Measurements from ENCODE around the gene ANKRD23. TPM values are rescaled to one million over a fixed set of nuclear protein-coding genes. Genes with fewer than 3 reads are reported as not detected.

Gene ANKRD23
- total RNA-seq, 2 donors from 2014 or later = 7.4 to 12.9 TPM

DNA sequence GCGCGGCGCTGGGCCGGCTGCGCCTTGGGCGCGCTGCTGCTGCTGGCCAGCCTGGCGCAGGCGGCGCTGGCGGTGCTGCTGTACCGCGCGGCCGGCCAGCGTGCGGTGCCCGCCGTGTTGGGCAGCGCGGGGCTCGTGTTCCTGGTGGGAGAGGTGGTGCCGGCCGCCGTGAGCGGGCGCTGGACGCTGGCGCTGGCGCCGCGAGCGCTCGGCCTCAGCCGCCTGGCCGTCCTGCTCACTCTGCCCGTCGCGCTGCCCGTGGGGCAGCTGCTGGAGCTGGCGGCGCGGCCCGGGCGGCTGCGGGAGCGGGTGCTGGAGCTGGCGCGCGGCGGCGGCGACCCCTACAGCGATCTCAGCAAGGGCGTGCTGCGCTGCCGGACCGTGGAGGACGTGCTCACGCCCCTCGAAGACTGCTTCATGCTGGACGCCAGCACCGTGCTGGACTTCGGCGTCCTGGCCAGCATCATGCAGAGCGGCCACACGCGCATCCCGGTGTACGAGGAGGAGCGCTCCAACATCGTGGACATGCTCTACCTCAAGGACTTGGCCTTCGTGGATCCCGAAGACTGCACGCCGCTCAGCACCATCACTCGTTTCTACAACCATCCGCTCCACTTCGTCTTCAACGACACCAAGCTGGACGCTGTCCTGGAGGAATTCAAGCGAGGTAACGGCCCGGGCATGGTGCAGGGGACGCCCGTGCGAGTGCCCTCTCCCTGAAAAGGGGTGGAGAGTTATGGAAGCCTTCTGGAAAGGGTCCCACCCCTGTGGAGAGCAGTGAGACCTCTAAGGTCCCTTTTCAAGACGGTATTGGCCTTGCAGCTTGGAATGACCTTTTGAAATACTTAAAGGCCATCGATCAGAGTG, 26.8 kb downstream of the ANKRD23 start:
- H3K27ac Mint-ChIP-seq = peak overlapping the region in 1 of 2 donors; percentile 41
- peaks cover 46 to 49% of the 10 kb centered on the region in 2 donors for H3K4me1 Mint-ChIP-seq (ENCODE audit: low read depth in 2 of 2)
- no peaks in the 10 kb centered on the region for H3K27me3 Mint-ChIP-seq
- no peaks in the 10 kb centered on the region for H3K9me3 Mint-ChIP-seq
- H3K4me3 Mint-ChIP-seq = peak overlapping the region; percentile 85
- ATAC-seq (no peak), DNase-seq (ENCODE audit: low spot score) (no peak)
- H3K36me3 Mint-ChIP-seq = peaks cover 4% of the 10 kb centered on the region

DNA sequence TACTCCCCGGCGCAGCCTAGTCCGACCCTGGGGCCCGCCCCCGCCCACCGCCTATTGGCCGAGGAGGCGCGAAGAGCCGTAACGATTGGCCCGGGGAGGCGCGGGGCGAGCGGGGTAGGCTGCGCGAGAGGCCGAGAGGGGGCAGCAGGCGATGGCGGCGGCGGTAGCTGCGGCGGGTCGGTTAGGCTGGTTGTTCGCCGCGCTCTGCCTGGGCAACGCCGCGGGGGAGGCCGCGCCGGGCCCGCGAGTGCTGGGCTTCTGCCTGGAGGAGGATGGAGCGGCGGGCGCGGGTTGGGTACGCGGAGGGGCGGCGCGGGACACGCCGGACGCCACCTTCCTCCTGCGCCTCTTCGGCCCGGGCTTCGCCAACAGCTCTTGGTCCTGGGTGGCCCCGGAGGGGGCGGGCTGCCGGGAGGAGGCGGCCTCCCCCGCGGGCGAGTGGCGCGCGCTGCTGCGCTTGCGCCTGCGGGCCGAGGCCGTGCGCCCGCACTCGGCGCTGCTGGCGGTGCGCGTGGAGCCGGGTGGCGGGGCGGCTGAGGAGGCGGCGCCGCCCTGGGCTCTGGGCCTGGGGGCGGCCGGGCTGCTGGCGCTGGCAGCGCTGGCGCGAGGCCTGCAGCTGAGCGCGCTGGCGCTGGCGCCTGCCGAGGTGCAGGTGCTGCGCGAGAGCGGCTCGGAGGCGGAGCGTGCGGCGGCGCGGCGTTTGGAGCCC, 27.5 kb downstream of the ANKRD23 start, which contains the start of gene CNNM3:
CNNM3 (plus strand) TSS at position 142 of the 709 bp plus-strand sequence; CDS start at position 152, 10 bp downstream.
- Mint-ChIP-seq H3K36me3 (peaks cover 4% of the 10 kb centered on the region), H3K4me1 (ENCODE audit: low read depth in 2 of 2) (peaks cover 44 to 46% of the 10 kb centered on the region in 2 donors)

GRCh38 chr2:96815326-96816126, 28.3 kb downstream of the ANKRD23 start:
- no peaks in the 10 kb centered on the region for H3K9me3 Mint-ChIP-seq
- H3K27me3 Mint-ChIP-seq = no peaks in the 10 kb centered on the region
- H3K4me1 Mint-ChIP-seq (ENCODE audit: low read depth in 2 of 2) = peaks cover 39 to 40% of the 10 kb centered on the region in 2 donors
- DNase-seq (ENCODE audit: low spot score) (no peak), ATAC-seq (no peak)
- H3K4me3 Mint-ChIP-seq = peak overlapping the region; percentile 90
- H3K36me3 Mint-ChIP-seq = peaks cover 4% of the 10 kb centered on the region
- peak overlapping the region; percentile 33 to 73 for H3K27ac Mint-ChIP-seq

More for the DNA sequence above, 27.5 kb downstream of the ANKRD23 start, which contains the start of gene CNNM3:
- H3K9me3 Mint-ChIP-seq = no peaks in the 10 kb centered on the region
- H3K27me3 Mint-ChIP-seq = no peaks in the 10 kb centered on the region
- DNase-seq (ENCODE audit: low spot score) = peak; percentile 99
- H3K27ac Mint-ChIP-seq = peak within 1 kb of the TSS; percentile 33 to 73
- ATAC-seq = peak; percentile 96
- peak within 1 kb of the TSS; percentile 90 for H3K4me3 Mint-ChIP-seq

- no peak overlapping the region for H3K4me3 Mint-ChIP-seq
- DNase-seq (ENCODE audit: low spot score) = no peak
- H3K27me3 Mint-ChIP-seq = no peaks in the 10 kb centered on the region
- peaks cover 21 to 23% of the 10 kb centered on the region in 2 donors for H3K4me1 Mint-ChIP-seq (ENCODE audit: low read depth in 2 of 2)
- H3K27ac Mint-ChIP-seq = no peak overlapping the region
- no peaks in the 10 kb centered on the region for H3K9me3 Mint-ChIP-seq
- ATAC-seq = no peak
- peaks cover 4% of the 10 kb centered on the region for H3K36me3 Mint-ChIP-seq
Measured at GRCh38 chr2:96813656-96814055, 30.2 kb downstream of the ANKRD23 start.

DNA sequence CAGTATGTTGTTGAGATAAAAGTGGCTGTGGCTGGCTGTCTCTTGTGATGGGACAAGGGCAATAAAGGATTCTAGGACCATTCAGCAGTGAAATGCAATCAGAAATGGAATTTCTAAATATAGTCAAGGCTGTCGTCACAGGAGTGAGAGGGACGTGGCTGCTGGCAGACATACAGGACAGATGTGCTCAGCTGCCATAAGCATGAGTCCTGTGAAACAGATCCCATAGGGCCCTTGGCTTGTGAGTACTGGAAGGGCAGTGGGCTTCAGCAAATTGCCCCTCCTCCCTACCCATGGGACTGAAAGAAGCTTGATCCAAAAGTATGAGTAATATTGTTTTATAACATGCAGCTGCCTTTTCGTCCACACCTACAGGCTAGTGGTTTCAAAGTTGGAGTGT, 31.9 kb downstream of the ANKRD23 start:
- H3K27me3 Mint-ChIP-seq = no peaks in the 10 kb centered on the region
- no peak overlapping the region for H3K4me3 Mint-ChIP-seq
- peaks cover 8 to 13% of the 10 kb centered on the region in 2 donors for H3K4me1 Mint-ChIP-seq (ENCODE audit: low read depth in 2 of 2)
- no peak for DNase-seq (ENCODE audit: low spot score)
- no peaks in the 10 kb centered on the region for H3K36me3 Mint-ChIP-seq
- no peak overlapping the region for H3K27ac Mint-ChIP-seq
- ATAC-seq = no peak
- no peaks in the 10 kb centered on the region for H3K9me3 Mint-ChIP-seq

- Mint-ChIP-seq H3K9me3 (no peaks in the 10 kb centered on the region), H3K4me1 (ENCODE audit: low read depth in 2 of 2) (peaks cover 16 to 21% of the 10 kb centered on the region in 2 donors), H3K27me3 (no peaks in the 10 kb centered on the region), H3K27ac (no peak overlapping the region), H3K36me3 (no peaks in the 10 kb centered on the region), H3K4me3 (no peak overlapping the region)
- no peak for ATAC-seq
- no peak for DNase-seq (ENCODE audit: low spot score)
Measured at GRCh38 chr2:96810783-96811192, 33.0 kb downstream of the ANKRD23 start.

- H3K27me3 Mint-ChIP-seq = no peaks in the 10 kb centered on the region
- no peak overlapping the region for H3K4me3 Mint-ChIP-seq
- peaks cover 12 to 17% of the 10 kb centered on the region in 2 donors for H3K4me1 Mint-ChIP-seq (ENCODE audit: low read depth in 2 of 2)
- no peaks in the 10 kb centered on the region for H3K36me3 Mint-ChIP-seq
- no peaks in the 10 kb centered on the region for H3K9me3 Mint-ChIP-seq
- DNase-seq (ENCODE audit: low spot score) (no peak), ATAC-seq (no peak)
- no peak overlapping the region for H3K27ac Mint-ChIP-seq
Measured at GRCh38 chr2:96809951-96810782, 33.7 kb downstream of the ANKRD23 start.

- no peak for ATAC-seq
- no peak overlapping the region for H3K4me3 Mint-ChIP-seq
Measured at GRCh38 chr2:96809216-96809882, 34.5 kb downstream of the ANKRD23 start.

DNA sequence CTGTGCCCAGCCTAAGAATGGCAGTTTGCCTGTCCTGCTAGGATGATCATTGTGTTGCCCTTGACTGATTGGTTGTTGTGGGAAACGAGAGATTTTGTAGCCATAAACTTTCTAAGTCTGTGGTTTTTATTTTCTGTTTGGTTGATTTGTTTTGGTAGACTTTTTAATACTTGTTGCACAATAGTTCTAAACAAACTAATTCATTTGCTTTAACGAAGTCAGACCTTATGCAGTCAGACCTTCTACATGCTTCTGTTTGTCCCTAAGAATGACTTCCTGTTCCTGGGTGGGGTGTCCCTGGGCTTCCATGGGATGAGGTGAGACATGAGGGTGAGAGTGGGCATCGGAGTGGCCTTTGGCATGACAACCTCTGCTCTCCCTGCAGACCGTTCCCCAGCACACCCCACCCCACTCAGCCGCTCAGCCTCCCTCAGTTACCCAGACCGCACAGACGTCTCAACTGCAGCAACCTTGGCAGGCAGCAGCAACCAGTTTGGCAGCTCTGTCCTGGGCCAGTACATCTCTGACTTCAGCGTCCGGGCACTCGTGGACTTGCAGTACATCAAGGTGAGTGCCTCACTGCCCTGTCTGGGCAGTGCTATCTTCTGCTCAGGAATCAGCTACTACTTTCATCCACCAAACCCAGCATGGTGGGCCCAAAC, 35.5 kb downstream of the ANKRD23 start:
- Mint-ChIP-seq H3K9me3 (no peaks in the 10 kb centered on the region), H3K36me3 (no peaks in the 10 kb centered on the region), H3K27ac (no peak overlapping the region), H3K4me3 (no peak overlapping the region), H3K27me3 (no peaks in the 10 kb centered on the region), H3K4me1 (ENCODE audit: low read depth in 2 of 2) (peaks cover 8 to 13% of the 10 kb centered on the region in 2 donors)
- ATAC-seq (no peak), DNase-seq (ENCODE audit: low spot score) (no peak)

More at GRCh38 chr2:96809216-96809882, 34.5 kb downstream of the ANKRD23 start:
- H3K27ac Mint-ChIP-seq = no peak overlapping the region
- no peaks in the 10 kb centered on the region for H3K36me3 Mint-ChIP-seq
- no peaks in the 10 kb centered on the region for H3K9me3 Mint-ChIP-seq
- DNase-seq (ENCODE audit: low spot score) = no peak
- H3K4me1 Mint-ChIP-seq (ENCODE audit: low read depth in 2 of 2) = peaks cover 8 to 13% of the 10 kb centered on the region in 2 donors
- H3K27me3 Mint-ChIP-seq = no peaks in the 10 kb centered on the region

- H3K36me3 Mint-ChIP-seq = no peaks in the 10 kb centered on the region
- ATAC-seq (no peak), DNase-seq (ENCODE audit: low spot score) (no peak)
- H3K4me1 Mint-ChIP-seq (ENCODE audit: low read depth in 2 of 2) = peaks cover 8 to 9% of the 10 kb centered on the region in 2 donors
- H3K4me3 Mint-ChIP-seq = peak overlapping the region; percentile 78
- no peaks in the 10 kb centered on the region for H3K9me3 Mint-ChIP-seq
- H3K27me3 Mint-ChIP-seq = no peaks in the 10 kb centered on the region
- peak overlapping the region; percentile 83 to 96 for H3K27ac Mint-ChIP-seq
Measured at GRCh38 chr2:96807127-96807471, 36.7 kb downstream of the ANKRD23 start.

GRCh38 chr2:96806468-96807126, 37.2 kb downstream of the ANKRD23 start:
- no peaks in the 10 kb centered on the region for H3K36me3 Mint-ChIP-seq
- ATAC-seq (peak; percentile 71 to 76), DNase-seq (ENCODE audit: low spot score) (no peak)
- H3K27ac Mint-ChIP-seq = peak overlapping the region; percentile 83 to 96
- H3K9me3 Mint-ChIP-seq = no peaks in the 10 kb centered on the region
- H3K4me3 Mint-ChIP-seq = peak overlapping the region; percentile 78
- peaks cover 8 to 9% of the 10 kb centered on the region in 2 donors for H3K4me1 Mint-ChIP-seq (ENCODE audit: low read depth in 2 of 2)
- no peaks in the 10 kb centered on the region for H3K27me3 Mint-ChIP-seq

Measured in natural killer cell treated with Interleukin-12 subunit alpha and Interleukin-12 subunit beta and Interleukin-15 and Interleukin-18, amount 100 ng/mL, for 72 hours (primary cell).